Ectodermal cell (in vitro differentiated cells): ENCODE measurements around the gene MYO1E.

Source experiments
- H3K27ac ChIP-seq: 2 replicates; pipeline ENCODE4 v1.7.0; 2013; ENCODE audit warnings: mild to moderate bottlenecking, low read depth, low read length; ENCODE audit not compliant: insufficient read depth, poor library complexity, severe bottlenecking
- H3K27me3 ChIP-seq: 2 replicates; pipeline ENCODE4 v1.7.0; 2013; ENCODE audit warnings: mild to moderate bottlenecking, low read length; ENCODE audit not compliant: insufficient read depth, control insufficient read depth, poor library complexity, severe bottlenecking
- H3K36me3 ChIP-seq: one replicate; pipeline ENCODE4 v1.7.0; 2013; ENCODE audit warnings: low read length; ENCODE audit not compliant: control insufficient read depth, insufficient read depth
- H3K4me1 ChIP-seq: one replicate; pipeline ENCODE4 v1.7.0; 2013; ENCODE audit warnings: low read length; ENCODE audit not compliant: control insufficient read depth, insufficient read depth
- H3K4me3 ChIP-seq: 2 replicates; pipeline ENCODE4 v1.7.0; 2013; ENCODE audit warnings: low read depth, low read length, control low read depth; ENCODE audit not compliant: insufficient read depth
- H3K9me3 ChIP-seq: 2 replicates; pipeline ENCODE4 v1.7.0; 2013; ENCODE audit warnings: mild to moderate bottlenecking, low read length, moderate library complexity; ENCODE audit not compliant: control insufficient read depth
- WGBS, 2 experiments: methylation state at CpG; one replicate each; pipeline ENCODE4 v1.1.7; 2013; ENCODE audit warnings: missing lambda C conversion rate in 2 of 2; 5-methylcytosine and 5-hydroxymethylcytosine counted together

The MYO1E gene

DNA sequence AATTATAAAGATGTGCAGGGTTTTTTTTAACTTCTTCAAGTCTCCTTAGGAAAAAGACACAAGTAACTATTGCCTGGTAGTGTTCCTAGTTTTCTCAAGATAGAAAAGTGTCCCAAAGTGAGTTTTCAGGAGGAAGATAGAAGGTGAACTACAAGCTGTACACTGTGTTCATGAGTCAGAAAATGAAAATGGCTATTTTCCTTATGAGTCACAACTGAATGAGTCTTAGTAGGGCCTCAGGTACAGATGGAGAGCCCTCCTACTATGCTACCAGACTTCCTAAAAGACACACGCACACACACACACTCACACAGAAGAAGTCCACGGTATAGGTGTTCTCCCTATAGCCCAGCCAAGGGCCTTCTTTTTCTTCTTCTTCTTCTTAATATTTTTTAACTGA lies 3.1 kb downstream of the MYO1E start:
- Histone ChIP-seq H3K4me1 (no peaks in the 10 kb centered on the region), H3K27ac (no peak overlapping the region), H3K9me3 (no peaks in the 10 kb centered on the region), H3K27me3 (peaks cover 15% of the 10 kb centered on the region), H3K36me3 (no peaks in the 10 kb centered on the region), H3K4me3 (no peak overlapping the region)
- WGBS, 2 experiments: 90 to 97% methylated on average over 2 of the region's 2 CpGs

GRCh38 chr15:59367022-59367451 lies 5.6 kb downstream of the MYO1E start:
- H3K27me3 ChIP-seq: peaks cover 15% of the 10 kb centered on the region
- 94 to 96% methylated on average over 5 of the region's 5 CpGs for WGBS, 2 experiments
- H3K27ac ChIP-seq: no peak overlapping the region
- H3K36me3 ChIP-seq: no peaks in the 10 kb centered on the region
- H3K4me3 ChIP-seq: no peak overlapping the region
- no peaks in the 10 kb centered on the region for H3K9me3 ChIP-seq
- no peaks in the 10 kb centered on the region for H3K4me1 ChIP-seq

GRCh38 chr15:59366333-59367021 lies 6.2 kb downstream of the MYO1E start:
- 65% methylated on average over 7 of the region's 7 CpGs for WGBS, 2 experiments
- Histone ChIP-seq H3K36me3 (no peaks in the 10 kb centered on the region), H3K27ac (no peak overlapping the region), H3K9me3 (no peaks in the 10 kb centered on the region), H3K27me3 (peaks cover 12% of the 10 kb centered on the region), H3K4me3 (no peak overlapping the region), H3K4me1 (no peaks in the 10 kb centered on the region)

- H3K36me3 ChIP-seq: no peaks in the 10 kb centered on the region
- 93 to 97% methylated on average over 2 to 4 of the region's 4 CpGs for whole genome bisulfite sequencing, 2 experiments
- H3K9me3 ChIP-seq: no peaks in the 10 kb centered on the region
- no peaks in the 10 kb centered on the region for H3K4me1 ChIP-seq
- H3K27ac ChIP-seq: no peak overlapping the region
- no peaks in the 10 kb centered on the region for H3K27me3 ChIP-seq
- no peak overlapping the region for H3K4me3 ChIP-seq
Observed at GRCh38 chr15:59364248-59364647, 8.4 kb downstream of the MYO1E start.

DNA sequence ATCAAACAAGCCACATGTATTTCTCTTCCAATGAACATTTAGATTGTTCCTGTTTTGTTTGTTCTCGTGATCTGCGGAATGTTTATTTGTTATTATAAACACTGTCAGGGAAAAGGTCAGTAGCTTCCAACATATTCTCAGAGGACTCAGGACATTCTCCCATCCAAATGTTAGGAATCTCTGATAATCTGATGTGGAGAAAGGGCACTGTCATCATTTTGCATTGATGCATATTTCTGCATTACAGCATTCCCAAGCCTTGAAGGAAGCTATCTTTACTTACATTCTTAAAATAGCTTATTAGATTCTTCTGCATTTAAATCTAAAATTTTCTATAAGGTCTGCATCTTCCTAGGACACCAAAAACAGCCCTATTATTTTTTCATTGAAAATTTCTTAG lies 10.3 kb downstream of the MYO1E start:
- WGBS, 2 experiments: 100% methylated on average over 1 to 2 of the region's 2 CpGs
- H3K27ac ChIP-seq: no peak overlapping the region

DNA sequence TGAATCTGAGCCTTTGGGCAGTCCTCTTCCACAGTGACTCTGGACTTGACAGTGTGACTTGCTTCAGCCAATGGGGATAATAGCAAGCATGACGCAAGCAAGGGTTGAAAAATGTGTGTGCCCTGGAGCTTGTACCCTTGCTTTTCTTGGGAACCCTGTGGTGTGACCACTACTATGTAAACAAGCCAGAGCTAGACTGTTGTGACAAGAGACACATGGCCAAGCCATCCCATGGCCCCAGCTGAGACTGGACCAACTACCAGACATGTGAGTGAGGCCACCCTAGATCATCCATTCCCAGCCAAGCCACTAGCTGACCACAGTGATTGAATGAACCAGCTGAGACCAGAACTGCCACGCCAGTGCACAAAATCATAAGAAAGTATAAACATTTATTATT lies 11.8 kb downstream of the MYO1E start:
- Histone ChIP-seq H3K4me3 (no peak overlapping the region), H3K27ac (no peak overlapping the region), H3K9me3 (no peaks in the 10 kb centered on the region), H3K27me3 (no peaks in the 10 kb centered on the region), H3K4me1 (no peaks in the 10 kb centered on the region), H3K36me3 (no peaks in the 10 kb centered on the region)
- WGBS, 2 experiments: 89 to 99% methylated on average over 1 to 2 of the region's 2 CpGs

More for the DNA sequence above, 10.3 kb downstream of the MYO1E start:
- no peaks in the 10 kb centered on the region for H3K27me3 ChIP-seq
- H3K4me1 ChIP-seq: no peaks in the 10 kb centered on the region
- no peaks in the 10 kb centered on the region for H3K9me3 ChIP-seq
- no peak overlapping the region for H3K4me3 ChIP-seq
- no peaks in the 10 kb centered on the region for H3K36me3 ChIP-seq

GRCh38 chr15:59360305-59360704 lies 12.4 kb downstream of the MYO1E start:
- 90 to 95% methylated on average over 2 of the region's 2 CpGs for WGBS, 2 experiments
- no peak overlapping the region for H3K27ac ChIP-seq
- H3K4me1 ChIP-seq: no peaks in the 10 kb centered on the region
- no peaks in the 10 kb centered on the region for H3K36me3 ChIP-seq
- no peak overlapping the region for H3K4me3 ChIP-seq
- no peaks in the 10 kb centered on the region for H3K27me3 ChIP-seq
- H3K9me3 ChIP-seq: no peaks in the 10 kb centered on the region

DNA sequence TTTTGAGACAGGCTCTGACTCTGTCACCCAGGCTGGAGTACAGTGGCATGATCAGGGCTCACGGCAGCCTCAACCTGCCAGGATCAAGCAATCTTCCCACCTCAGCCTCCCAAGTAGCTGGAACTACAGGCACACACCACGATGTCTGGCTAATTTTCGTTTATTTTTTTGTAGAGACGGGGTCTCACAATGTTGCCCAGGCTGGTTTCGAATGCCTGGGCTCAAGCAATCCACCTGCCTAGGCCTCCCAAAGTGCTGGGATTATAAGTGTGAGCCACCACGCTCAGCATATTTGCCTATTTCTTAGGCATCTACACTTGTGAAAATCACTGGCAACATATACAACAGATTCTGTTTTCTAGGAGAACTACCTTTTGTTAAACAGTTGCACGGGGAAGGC lies 16.9 kb downstream of the MYO1E start:
- H3K9me3 ChIP-seq: no peaks in the 10 kb centered on the region
- H3K27me3 ChIP-seq: no peaks in the 10 kb centered on the region
- H3K27ac ChIP-seq: no peak overlapping the region
- peaks cover 7% of the 10 kb centered on the region for H3K4me1 ChIP-seq
- WGBS, 2 experiments: 90 to 95% methylated on average over 7 of the region's 7 CpGs
- no peaks in the 10 kb centered on the region for H3K36me3 ChIP-seq
- no peak overlapping the region for H3K4me3 ChIP-seq

- Histone ChIP-seq H3K27ac (no peak overlapping the region), H3K9me3 (no peaks in the 10 kb centered on the region), H3K27me3 (no peaks in the 10 kb centered on the region), H3K4me1 (peaks cover 7% of the 10 kb centered on the region), H3K4me3 (no peak overlapping the region), H3K36me3 (no peaks in the 10 kb centered on the region)
- 32 to 34% methylated on average over 7 of the region's 8 CpGs for WGBS, 2 experiments
Observed at GRCh38 chr15:59354417-59355031, 18.1 kb downstream of the MYO1E start.

DNA sequence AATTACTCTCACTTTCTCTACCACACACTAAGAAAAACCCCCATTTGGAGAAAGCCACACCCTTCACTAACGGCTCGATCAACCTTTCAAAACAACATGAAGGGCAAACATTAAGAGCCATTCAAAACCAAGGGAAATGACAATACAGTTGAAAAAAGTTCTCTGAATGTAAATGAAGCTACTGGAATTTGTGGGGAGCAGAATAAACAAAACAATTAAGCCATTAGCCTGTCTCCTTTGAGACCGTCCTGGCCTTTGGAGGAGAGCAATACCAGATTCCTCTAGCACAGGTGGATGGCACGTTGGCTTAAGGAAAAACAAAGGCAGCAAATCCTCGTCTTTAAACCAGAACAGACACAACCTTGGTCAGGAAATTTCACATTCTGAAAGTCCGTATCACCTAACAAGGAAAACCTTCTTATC lies 18.7 kb downstream of the MYO1E start:
- no peak overlapping the region for H3K4me3 ChIP-seq
- no peaks in the 10 kb centered on the region for H3K36me3 ChIP-seq
- WGBS, 2 experiments: 27 to 37% methylated on average over 6 of the region's 6 CpGs
- no peaks in the 10 kb centered on the region for H3K27me3 ChIP-seq
- H3K27ac ChIP-seq: no peak overlapping the region
- peaks cover 7% of the 10 kb centered on the region for H3K4me1 ChIP-seq
- H3K9me3 ChIP-seq: no peaks in the 10 kb centered on the region
